Measurements from ENCODE around the gene CDC42BPG.

GRCh38 chr11:64891880-64892279, 47.4 kb upstream of the CDC42BPG start:
- no peak for TF ChIP-seq EZH2 (IDR thresholded peaks at IDR 0.05; ENCODE audit: insufficient read depth, poor library complexity, severe bottlenecking)
- no peak for TF ChIP-seq EZH2phosphoT487 (IDR thresholded peaks at IDR 0.05; ENCODE audit: insufficient read depth, low read depth)

All from GM23248 (cell line).